Activated CD4-positive, alpha-beta T cell treated with anti-CD3 and anti-CD28 coated beads, Interleukin-2, amount 10 ng/mL, durations not matched to agents 24 days and 14 days (primary cell): Measurements from ENCODE around the gene ZNF546. TPM values are rescaled to one million over a fixed set of nuclear protein-coding genes. Genes with fewer than 3 reads are reported as not detected.
"Not testable (repeated sequence)": the region's sequence is repeated elsewhere in the genome, so short reads cannot be mapped to it uniquely, and the experiment has no call there.

ENCODE experiments used
- DNase-seq: peaks from one replicate; pipeline ENCODE4 v3.0.0; 2022
- H3K27ac Mint-ChIP-seq: one replicate; pipeline ENCODE4 v1.8.0; 2022; ENCODE audit warnings: mild to moderate bottlenecking, mixed read lengths
- H3K27me3 Mint-ChIP-seq: one replicate; pipeline ENCODE4 v1.8.0; 2022; ENCODE audit warnings: mixed read lengths
- H3K36me3 Mint-ChIP-seq: one replicate; pipeline ENCODE4 v1.8.0; 2022; ENCODE audit warnings: low read depth, mild to moderate bottlenecking, mixed read lengths
- H3K4me1 Mint-ChIP-seq: one replicate; pipeline ENCODE4 v1.8.0; 2021; ENCODE audit warnings: mixed read lengths
- H3K4me3 Mint-ChIP-seq: one replicate; pipeline ENCODE4 v1.8.0; 2022; ENCODE audit warnings: mild to moderate bottlenecking, moderate library complexity, mixed read lengths
- H3K9me3 Mint-ChIP-seq: one replicate; pipeline ENCODE4 v1.8.0; 2021; ENCODE audit warnings: mixed read lengths
- intact Hi-C: fragments of 100-400 bp; cut with micrococcal nuclease; formaldehyde crosslinking; loops from one replicate; pipeline ENCODE4 v1.15.1; 2023
- total RNA-seq: library from RNA; stranded (reverse); gene quantifications from 2 replicates; pipeline ENCODE4 v1.2.3, GENCODE V29; 2022

Gene ZNF546
- total RNA-seq, 1 donor from 2014 or later: 4.4 TPM

- Mint-ChIP-seq H3K9me3 (peaks cover 5% of the 10 kb centered on the region), H3K4me1 (peaks cover 25% of the 10 kb centered on the region)
- intact Hi-C loops: loop anchor here (5.0 to 10.0 kb wide), 2 partner anchors 61 to 288 kb away; partner anchors contain the start of genes AKT2 and ZNF780B
Measured at GRCh38 chr19:39996218-39996810, 546 bp upstream of the ZNF546 start.

GRCh38 chr19:39997638-39998216 is 867 bp downstream of the ZNF546 start:
- Mint-ChIP-seq H3K27ac (peak overlapping the region; percentile 95), H3K4me1 (peaks cover 21% of the 10 kb centered on the region), H3K36me3 (peaks cover 32% of the 10 kb centered on the region), H3K27me3 (no peaks in the 10 kb centered on the region), H3K4me3 (peak overlapping the region; percentile 90), H3K9me3 (peaks cover 5% of the 10 kb centered on the region)
- intact Hi-C loops: loop anchor here (1.0 to 10.0 kb wide), 4 partner anchors 26 to 287 kb away; partner anchors contain the start of genes AKT2, PSMC4, ZNF780A and ZNF780B
- DNase-seq: no peak

More at GRCh38 chr19:39996218-39996810, 546 bp upstream of the ZNF546 start:
- peak overlapping the region; percentile 90 for H3K4me3 Mint-ChIP-seq
- H3K27ac Mint-ChIP-seq: peak overlapping the region; percentile 95
- DNase-seq: no peak
- H3K27me3 Mint-ChIP-seq: no peaks in the 10 kb centered on the region
- H3K36me3 Mint-ChIP-seq: peaks cover 37% of the 10 kb centered on the region

GRCh38 chr19:39998501-39998900 is 1.6 kb downstream of the ZNF546 start:
- Mint-ChIP-seq H3K36me3 (peaks cover 25% of the 10 kb centered on the region), H3K4me1 (peaks cover 18% of the 10 kb centered on the region), H3K4me3 (peak overlapping the region; percentile 41), H3K9me3 (peaks cover 5% of the 10 kb centered on the region), H3K27ac (peak overlapping the region; percentile 3), H3K27me3 (no peaks in the 10 kb centered on the region)
- DNase-seq: no peak
- intact Hi-C loops: loop anchor here (5.0 to 10.0 kb wide), 2 partner anchors 59 to 286 kb away; partner anchors contain the start of genes AKT2 and ZNF780B

GRCh38 chr19:40005691-40006272 is 8.9 kb downstream of the ZNF546 start:
- peaks cover 51% of the 10 kb centered on the region for H3K36me3 Mint-ChIP-seq
- no peak overlapping the region for H3K27ac Mint-ChIP-seq
- DNase-seq: no peak
- H3K27me3 Mint-ChIP-seq: no peaks in the 10 kb centered on the region
- H3K4me3 Mint-ChIP-seq: no peak overlapping the region
- H3K9me3 Mint-ChIP-seq: peaks cover 16% of the 10 kb centered on the region
- intact Hi-C loops: no loop called here
- peaks cover 5% of the 10 kb centered on the region for H3K4me1 Mint-ChIP-seq

GRCh38 chr19:40006273-40006691 is 9.4 kb downstream of the ZNF546 start:
- peaks cover 16% of the 10 kb centered on the region for H3K9me3 Mint-ChIP-seq
- peaks cover 5% of the 10 kb centered on the region for H3K4me1 Mint-ChIP-seq
- no peak overlapping the region for H3K27ac Mint-ChIP-seq
- intact Hi-C loops: no loop called here
- peaks cover 53% of the 10 kb centered on the region for H3K36me3 Mint-ChIP-seq
- no peaks in the 10 kb centered on the region for H3K27me3 Mint-ChIP-seq
- no peak for DNase-seq
- no peak overlapping the region for H3K4me3 Mint-ChIP-seq

- Mint-ChIP-seq H3K27ac (no peak overlapping the region), H3K9me3 (peaks cover 35% of the 10 kb centered on the region), H3K27me3 (no peaks in the 10 kb centered on the region), H3K4me1 (peaks cover 5% of the 10 kb centered on the region), H3K4me3 (no peak overlapping the region), H3K36me3 (peaks cover 86% of the 10 kb centered on the region)
- intact Hi-C loops: no loop called here
- no peak for DNase-seq
Measured at GRCh38 chr19:40009674-40010073, 12.8 kb downstream of the ZNF546 start.

GRCh38 chr19:40013991-40014390 is 17.1 kb downstream of the ZNF546 start:
- peaks cover 38% of the 10 kb centered on the region for H3K9me3 Mint-ChIP-seq
- no peaks in the 10 kb centered on the region for H3K4me1 Mint-ChIP-seq
- no peaks in the 10 kb centered on the region for H3K27me3 Mint-ChIP-seq
- no peak overlapping the region for H3K27ac Mint-ChIP-seq
- H3K36me3 Mint-ChIP-seq: peaks cover 65% of the 10 kb centered on the region
- DNase-seq: no peak
- intact Hi-C loops: no loop called here
- H3K4me3 Mint-ChIP-seq: no peak overlapping the region

GRCh38 chr19:40023969-40024368 is 27.1 kb downstream of the ZNF546 start:
- intact Hi-C loops: no loop called here
- Mint-ChIP-seq H3K9me3 (peaks cover 42% of the 10 kb centered on the region), H3K36me3 (peaks cover 16% of the 10 kb centered on the region), H3K27me3 (no peaks in the 10 kb centered on the region), H3K4me1 (no peaks in the 10 kb centered on the region), H3K27ac (no peak overlapping the region), H3K4me3 (no peak overlapping the region)
- DNase-seq: no peak

- no peaks in the 10 kb centered on the region for H3K27me3 Mint-ChIP-seq
- intact Hi-C loops: no loop called here
- no peak overlapping the region for H3K4me3 Mint-ChIP-seq
- no peak for DNase-seq
- no peaks in the 10 kb centered on the region for H3K4me1 Mint-ChIP-seq
- peaks cover 23% of the 10 kb centered on the region for H3K36me3 Mint-ChIP-seq
- H3K9me3 Mint-ChIP-seq: peaks cover 35% of the 10 kb centered on the region
- no peak overlapping the region for H3K27ac Mint-ChIP-seq
Measured at GRCh38 chr19:40025938-40026596, 29.2 kb downstream of the ZNF546 start.

GRCh38 chr19:40026597-40026970 is 29.7 kb downstream of the ZNF546 start:
- intact Hi-C loops: no loop called here
- Mint-ChIP-seq H3K36me3 (peaks cover 24% of the 10 kb centered on the region), H3K4me3 (no peak overlapping the region), H3K27me3 (no peaks in the 10 kb centered on the region), H3K27ac (no peak overlapping the region), H3K4me1 (no peaks in the 10 kb centered on the region), H3K9me3 (peaks cover 35% of the 10 kb centered on the region)
- no peak for DNase-seq

- H3K27ac Mint-ChIP-seq: no peak overlapping the region
- no peak for DNase-seq
- intact Hi-C loops: no loop called here
- peaks cover 50% of the 10 kb centered on the region for H3K36me3 Mint-ChIP-seq
- H3K9me3 Mint-ChIP-seq: peaks cover 25% of the 10 kb centered on the region
- H3K4me1 Mint-ChIP-seq: no peaks in the 10 kb centered on the region
- no peaks in the 10 kb centered on the region for H3K27me3 Mint-ChIP-seq
- no peak overlapping the region for H3K4me3 Mint-ChIP-seq
Measured at GRCh38 chr19:40033989-40034560, 37.2 kb downstream of the ZNF546 start.

GRCh38 chr19:40035996-40036395 is 39.1 kb downstream of the ZNF546 start:
- Mint-ChIP-seq H3K27me3 (no peaks in the 10 kb centered on the region), H3K4me1 (no peaks in the 10 kb centered on the region), H3K9me3 (peaks cover 22% of the 10 kb centered on the region)

GRCh38 chr19:40038047-40038446 is 41.2 kb downstream of the ZNF546 start:
- Mint-ChIP-seq H3K36me3 (peaks cover 42% of the 10 kb centered on the region), H3K9me3 (peaks cover 13% of the 10 kb centered on the region)
- DNase-seq, H3K27ac Mint-ChIP-seq, H3K27me3 Mint-ChIP-seq, H3K4me1 Mint-ChIP-seq, H3K4me3 Mint-ChIP-seq, intact Hi-C loops: not testable (repeated sequence)

More at GRCh38 chr19:40035996-40036395, 39.1 kb downstream of the ZNF546 start:
- H3K4me3 Mint-ChIP-seq: no peak overlapping the region
- H3K36me3 Mint-ChIP-seq: peaks cover 46% of the 10 kb centered on the region
- DNase-seq: no peak
- no peak overlapping the region for H3K27ac Mint-ChIP-seq
- intact Hi-C loops: no loop called here
